ENCODE measurements around the gene CFAP69.
"Not testable (repeated sequence)": the region's sequence is repeated elsewhere in the genome, so short reads cannot be mapped to it uniquely, and the experiment has no call there.

The CFAP69 gene

GRCh38 chr7:90337106-90337505, 92.1 kb downstream of the CFAP69 start:
- DNase-seq (ENCODE audit: low spot score): peak; percentile 33

- DNase-seq (ENCODE audit: low spot score): no peak
Observed at GRCh38 chr7:90345016-90345415, 100.0 kb downstream of the CFAP69 start.

GRCh38 chr7:90345595-90346335, 100.8 kb downstream of the CFAP69 start:
- DNase-seq (ENCODE audit: low spot score): peak; percentile 56

- peak; percentile 95 for DNase-seq (ENCODE audit: low spot score)
Observed at GRCh38 chr7:90346336-90347125, 101.6 kb downstream of the CFAP69 start, which contains the start of gene GTPBP10. TSS of gene GTPBP10 (plus strand) at chr7:90346716. CDS start at chr7:90346742, 26 bp downstream.

- DNase-seq (ENCODE audit: low spot score): no peak
Observed at GRCh38 chr7:90347759-90348158, 102.8 kb downstream of the CFAP69 start.

GRCh38 chr7:90349305-90349704, 104.3 kb downstream of the CFAP69 start:
- no peak for DNase-seq (ENCODE audit: low spot score)

GRCh38 chr7:90350032-90350431, 105.1 kb downstream of the CFAP69 start:
- not testable (repeated sequence) for DNase-seq (ENCODE audit: low spot score)

- no peak for DNase-seq (ENCODE audit: low spot score)
Observed at GRCh38 chr7:90351987-90352386, 107.0 kb downstream of the CFAP69 start.
